Neural cell (in vitro differentiated cells): ENCODE measurements around the gene CBFA2T3. TPM values are rescaled to one million over a fixed set of nuclear protein-coding genes. Genes with fewer than 3 reads are reported as not detected.

ENCODE experiments used
- H2AFZ ChIP-seq: fragments of 200-600, 300-800 bp; sonication (generic), shearing (Covaris generic); 2 replicates; pipeline ENCODE4 v1.6.0; 2014; ENCODE audit warnings: low read depth, mild to moderate bottlenecking, antibody characterized with exemption, low read length, moderate library complexity
- H3F3A ChIP-seq: fragments of 200-600 bp; shearing (Covaris generic); 2 replicates; pipeline ENCODE4 v1.6.1; 2016; ENCODE audit warnings: mild to moderate bottlenecking, moderate library complexity, mixed read lengths, antibody characterized with exemption, low read length; ENCODE audit not compliant: insufficient read depth, poor library complexity, severe bottlenecking
- H3K27ac ChIP-seq: fragments of 200-600, 300-800 bp; sonication (generic), shearing (Covaris generic); 2 replicates; pipeline ENCODE4 v1.5.1; 2014; ENCODE audit warnings: mild to moderate bottlenecking, low read length, moderate library complexity
- H3K27me3 ChIP-seq: fragments of 300-800, 200-600 bp; sonication (generic), shearing (Covaris generic); 2 replicates; pipeline ENCODE4 v1.6.0; 2014; ENCODE audit warnings: mild to moderate bottlenecking, low read depth, low read length, moderate library complexity; ENCODE audit not compliant: insufficient read depth
- H3K36me3 ChIP-seq: fragments of 300-800, 200-600 bp; sonication (generic), shearing (Covaris generic); 2 replicates; pipeline ENCODE4 v1.5.1; 2014; ENCODE audit warnings: mild to moderate bottlenecking, antibody characterized with exemption, low read length, moderate library complexity; ENCODE audit not compliant: insufficient read depth
- H3K4me2 ChIP-seq: fragments of 300-800, 200-600 bp; sonication (generic), shearing (Covaris generic); 2 replicates; pipeline ENCODE4 v1.6.0; 2014; ENCODE audit warnings: mild to moderate bottlenecking, low read length
- H3K4me3 ChIP-seq: fragments of 300-800, 200-600 bp; sonication (generic), shearing (Covaris generic); 2 replicates; pipeline ENCODE4 v1.5.1; 2014; ENCODE audit warnings: mild to moderate bottlenecking, low read length, moderate library complexity
- H3K79me2 ChIP-seq: fragments of 200-600 bp; shearing (Covaris generic); replicated peaks from 2 replicates; pipeline ENCODE4 v1.6.0; 2014; ENCODE audit warnings: mild to moderate bottlenecking, low read length, moderate library complexity; ENCODE audit not compliant: insufficient read depth
- H3K9ac ChIP-seq: fragments of 300-800, 200-600 bp; sonication (generic), shearing (Covaris generic); 2 replicates; pipeline ENCODE4 v1.6.1; 2016; ENCODE audit warnings: mild to moderate bottlenecking, low read length, mixed read lengths
- H3K9me2 ChIP-seq: fragments of 200-600 bp; shearing (Covaris generic); 2 replicates; pipeline ENCODE4 v1.6.1; 2016; ENCODE audit warnings: mild to moderate bottlenecking, low read length, mixed read lengths; ENCODE audit not compliant: insufficient read depth
- H3K9me3 ChIP-seq: fragments of 200-600, 300-800 bp; sonication (generic), shearing (Covaris generic); 2 replicates; pipeline ENCODE4 v1.6.1; 2016; ENCODE audit warnings: mild to moderate bottlenecking, mixed run types, low read length, moderate library complexity, mixed read lengths
- H4K20me1 ChIP-seq: fragments of 200-600 bp; shearing (Covaris generic); 2 replicates; pipeline ENCODE4 v1.6.1; 2016; ENCODE audit warnings: mild to moderate bottlenecking, mixed run types; ENCODE audit not compliant: insufficient read depth
- CTCF ChIP-seq: fragments of 450-650 bp; IDR thresholded peaks from 2 replicates; pipeline ENCODE4 v1.5.1; 2014; ENCODE audit warnings: antibody characterized with exemption, mild to moderate bottlenecking, moderate library complexity; ENCODE audit not compliant: poor library complexity, severe bottlenecking
- EP300 ChIP-seq: fragments of 450-650 bp; conservative IDR thresholded peaks from 2 replicates; pipeline ENCODE4 v1.6.1; 2014; ENCODE audit warnings: antibody characterized with exemption, mild to moderate bottlenecking, moderate library complexity; ENCODE audit not compliant: poor library complexity, severe bottlenecking
- EZH2 ChIP-seq: fragments of 200-600, 300-800 bp; shearing (Covaris generic), sonication (generic); IDR thresholded peaks from 2 replicates; pipeline ENCODE4 v1.6.1; 2014; ENCODE audit warnings: antibody characterized with exemption, low read length, borderline replicate concordance, mild to moderate bottlenecking; ENCODE audit not compliant: insufficient read depth, poor library complexity, severe bottlenecking
- MXI1 ChIP-seq: fragments of 450-650 bp; conservative IDR thresholded peaks from 2 replicates; pipeline ENCODE4 v1.6.1; 2014; ENCODE audit warnings: antibody characterized with exemption, mild to moderate bottlenecking; ENCODE audit not compliant: poor library complexity, severe bottlenecking
- POLR2AphosphoS5 ChIP-seq: IDR thresholded peaks from 2 replicates; pipeline ENCODE4 v1.6.1; 2012
- RAD21 ChIP-seq: fragments of 450-650 bp; conservative IDR thresholded peaks from 2 replicates; pipeline ENCODE4 v1.6.1; 2014; ENCODE audit warnings: antibody characterized with exemption, mild to moderate bottlenecking, moderate library complexity
- REST ChIP-seq: IDR thresholded peaks from 2 replicates; pipeline ENCODE4 v1.6.1; 2012; ENCODE audit warnings: borderline replicate concordance
- SMC3 ChIP-seq: fragments of 450-650 bp; conservative IDR thresholded peaks from 2 replicates; pipeline ENCODE4 v1.6.1; 2014; ENCODE audit warnings: antibody characterized with exemption, mild to moderate bottlenecking, moderate library complexity; ENCODE audit not compliant: poor library complexity
- TAF1 ChIP-seq: IDR thresholded peaks from 2 replicates; pipeline ENCODE4 v1.6.1; 2012; ENCODE audit warnings: low read depth
- polyA plus RNA-seq: library from polyadenylated mRNA; depleted of rRNA; stranded (reverse); fragments of >200 nt; gene quantifications from 2 replicates; pipeline ENCODE4 v1.2.3, GENCODE V29; 2014

Gene CBFA2T3
- polyA plus RNA-seq, 1 donor from 2014 or later, result 2.1 TPM

GRCh38 chr16:88903267-88903666 lies 73.7 kb downstream of the CBFA2T3 start:
- H3K79me2 ChIP-seq, result no peaks in the 10 kb centered on the region
- no peak overlapping the region for H3K27ac ChIP-seq
- no peaks in the 10 kb centered on the region for H4K20me1 ChIP-seq
- TF ChIP-seq SMC3 (no peak), EZH2 (no peak), TAF1 (no peak), MXI1 (no peak), RAD21 (no peak), POLR2AphosphoS5 (no peak), CTCF (no peak), REST (no peak), EP300 (no peak)
- H3K9me2 ChIP-seq, result no peaks in the 10 kb centered on the region
- H3K4me3 ChIP-seq, result no peak overlapping the region
- H3K36me3 ChIP-seq, result no peaks in the 10 kb centered on the region
- H3K9me3 ChIP-seq, result no peaks in the 10 kb centered on the region
- H3K27me3 ChIP-seq, result no peaks in the 10 kb centered on the region
- no peaks in the 10 kb centered on the region for H3F3A ChIP-seq
- no peak overlapping the region for H2AFZ ChIP-seq
- no peak overlapping the region for H3K4me2 ChIP-seq
- H3K9ac ChIP-seq, result no peak overlapping the region

GRCh38 chr16:88902744-88903143 lies 74.3 kb downstream of the CBFA2T3 start:
- no peaks in the 10 kb centered on the region for H3K36me3 ChIP-seq
- no peak overlapping the region for H3K27ac ChIP-seq
- no peak overlapping the region for H3K4me2 ChIP-seq
- H3K79me2 ChIP-seq, result no peaks in the 10 kb centered on the region
- no peaks in the 10 kb centered on the region for H4K20me1 ChIP-seq
- H3K9me2 ChIP-seq, result no peaks in the 10 kb centered on the region
- no peaks in the 10 kb centered on the region for H3K9me3 ChIP-seq
- no peak overlapping the region for H2AFZ ChIP-seq
- H3F3A ChIP-seq, result no peaks in the 10 kb centered on the region
- TF ChIP-seq SMC3, result no peak
- no peak for TF ChIP-seq EZH2
- TF ChIP-seq MXI1, result no peak
- TF ChIP-seq REST, result no peak
- TF ChIP-seq EP300, result no peak
- no peak for TF ChIP-seq CTCF
- no peak for TF ChIP-seq RAD21
- no peak for TF ChIP-seq TAF1
- TF ChIP-seq POLR2AphosphoS5, result no peak
- no peaks in the 10 kb centered on the region for H3K27me3 ChIP-seq
- no peak overlapping the region for H3K4me3 ChIP-seq
- H3K9ac ChIP-seq, result no peak overlapping the region
